Gastroesophageal sphincter (tissue), 3 donors: Measurements from ENCODE around the gene CLCC1.

ENCODE experiments used
- EP300 ChIP-seq: sonication (generic); formaldehyde crosslinking; IDR thresholded peaks from one replicate; pipeline ENCODE4 v1.6.1; 2017; ENCODE audit warnings: antibody characterized with exemption, mild to moderate bottlenecking
- POLR2A ChIP-seq, 2 donors: fragments of 450-650 bp; IDR thresholded peaks; one replicate each; pipeline ENCODE4 v1.6.1; 2017; ENCODE audit warnings: antibody characterized with exemption in 2 of 2, mild to moderate bottlenecking in 2 of 2, moderate library complexity in 1 of 2
- TF ChIP-seq, protein P1 (sequence below), 4 experiments: fragments of 200-600 bp in 2 of 4; fragments of 450-650 bp in 2 of 4; sonication (generic) in 1 of 4; IDR thresholded peaks; one replicate each; pipeline ENCODE4 v1.5.1; 2017 to 2019; ENCODE audit warnings: antibody characterized with exemption in 4 of 4, mild to moderate bottlenecking in 2 of 4, moderate library complexity in 2 of 4

DNA sequence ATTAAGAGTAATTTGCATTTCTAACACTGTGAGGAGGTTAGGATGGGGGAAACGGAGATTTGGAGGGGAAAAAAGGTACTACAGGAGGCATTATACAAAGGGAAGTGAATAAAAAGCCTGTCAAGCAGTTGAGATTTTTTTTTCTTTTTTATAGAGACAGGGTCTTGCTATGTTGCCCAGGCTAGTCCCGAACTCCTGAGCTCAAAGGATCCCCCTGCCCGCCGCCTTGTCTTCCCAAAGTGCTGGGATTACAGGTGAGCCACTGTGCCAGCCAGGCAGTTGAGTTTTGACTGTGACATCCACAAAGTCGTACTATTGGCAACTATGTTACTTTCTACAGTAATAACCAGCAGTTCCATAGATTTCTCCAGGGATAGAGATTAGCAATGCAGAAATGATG lies 2.6 kb downstream of the CLCC1 start:
- TF ChIP-seq, protein P1, sequence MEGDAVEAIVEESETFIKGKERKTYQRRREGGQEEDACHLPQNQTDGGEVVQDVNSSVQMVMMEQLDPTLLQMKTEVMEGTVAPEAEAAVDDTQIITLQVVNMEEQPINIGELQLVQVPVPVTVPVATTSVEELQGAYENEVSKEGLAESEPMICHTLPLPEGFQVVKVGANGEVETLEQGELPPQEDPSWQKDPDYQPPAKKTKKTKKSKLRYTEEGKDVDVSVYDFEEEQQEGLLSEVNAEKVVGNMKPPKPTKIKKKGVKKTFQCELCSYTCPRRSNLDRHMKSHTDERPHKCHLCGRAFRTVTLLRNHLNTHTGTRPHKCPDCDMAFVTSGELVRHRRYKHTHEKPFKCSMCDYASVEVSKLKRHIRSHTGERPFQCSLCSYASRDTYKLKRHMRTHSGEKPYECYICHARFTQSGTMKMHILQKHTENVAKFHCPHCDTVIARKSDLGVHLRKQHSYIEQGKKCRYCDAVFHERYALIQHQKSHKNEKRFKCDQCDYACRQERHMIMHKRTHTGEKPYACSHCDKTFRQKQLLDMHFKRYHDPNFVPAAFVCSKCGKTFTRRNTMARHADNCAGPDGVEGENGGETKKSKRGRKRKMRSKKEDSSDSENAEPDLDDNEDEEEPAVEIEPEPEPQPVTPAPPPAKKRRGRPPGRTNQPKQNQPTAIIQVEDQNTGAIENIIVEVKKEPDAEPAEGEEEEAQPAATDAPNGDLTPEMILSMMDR (IDR thresholded peaks at IDR 0.05), result no peak
- no peak for TF ChIP-seq EP300
- no peak for TF ChIP-seq POLR2A (IDR thresholded peaks at IDR 0.05)
